Ovary (tissue), 9 donors: ENCODE results near the gene LGSN. TPM values are rescaled to one million over a fixed set of nuclear protein-coding genes. Genes with fewer than 3 reads are reported as not detected.

Experiments
- DNase-seq, 5 donors: peaks; one replicate each; pipeline ENCODE4 v3.0.0-alpha.2; 2019 to 2020
- H3K27ac ChIP-seq, 2 donors: fragments of 200-600 bp; one replicate each; pipeline versions ENCODE4 v1.5.1 to v1.8.0; 2019 to 2022
- H3K27me3 ChIP-seq: fragments of 200-600 bp; one replicate; pipeline ENCODE4 v1.8.0; 2022
- H3K36me3 ChIP-seq: fragments of 200-600 bp; sonication (generic); one replicate; pipeline ENCODE4 v1.5.1; 2019
- H3K4me1 ChIP-seq: one replicate; pipeline ENCODE4 v1.8.1; 2013; ENCODE audit warnings: mild to moderate bottlenecking, moderate library complexity; ENCODE audit not compliant: insufficient read depth
- H3K4me3 ChIP-seq: fragments of 200-600 bp; sonication (generic); one replicate; pipeline ENCODE4 v1.5.1; 2017
- H3K9me3 ChIP-seq, 2 donors: fragments of 200-600 bp in 1 of 2; sonication (generic) in 1 of 2; one replicate each; pipeline versions ENCODE4 v1.5.1 to v1.8.1; 2013 to 2019; ENCODE audit warnings: mild to moderate bottlenecking in 1 of 2, moderate library complexity in 1 of 2
- CTCF ChIP-seq, 3 donors: fragments of 450-650 bp in 2 of 3; fragments of 200-600 bp in 1 of 3; IDR thresholded peaks; one replicate each; pipeline versions ENCODE4 v1.5.1 to v1.8.0; 2016 to 2022; ENCODE audit warnings: antibody characterized with exemption in 3 of 3, mild to moderate bottlenecking in 1 of 3
- EP300 ChIP-seq: sonication (generic); formaldehyde crosslinking; IDR thresholded peaks from one replicate; pipeline ENCODE4 v1.6.1; 2017; ENCODE audit warnings: antibody characterized with exemption
- POLR2A ChIP-seq: fragments of 450-650 bp; IDR thresholded peaks from one replicate; pipeline ENCODE4 v1.6.1; 2017; ENCODE audit warnings: antibody characterized with exemption, mild to moderate bottlenecking, moderate library complexity
- WGBS, 3 donors: extraction: QIAGEN DNeasy Blood & Tissue Kit in 1 of 3; methylation state at CpG; one replicate each; pipeline versions ENCODE4 v1.1.5 to v1.1.7; 2013 to 2017; 5-methylcytosine and 5-hydroxymethylcytosine counted together
- intact Hi-C, 4 donors: fragments of 100-400 bp; cut with DNase I; formaldehyde crosslinking; loops; one replicate each; pipeline versions ENCODE4 v1.11.0 to v1.15.1; 2022 to 2023
- polyA plus RNA-seq, 2 donors: library from polyadenylated mRNA; stranded (reverse); fragments of 200-250 nt in 1 of 2; fragments of 350-450 nt in 1 of 2; fragmentation: Illumina TruSeq in 1 of 2; extraction: RNeasy Lipid Tissue Mini Kit (QIAGEN cat#74804) in 1 of 2; gene quantifications; one replicate each; pipeline ENCODE4 v1.2.3, GENCODE V29; 2013 to 2014
- total RNA-seq, 7 donors: library from RNA; depleted of rRNA in 2 of 7; stranded (reverse); fragments of >200 nt in 2 of 7; fragmentation: NEBNext Ultra II Directional in 3 of 7; extraction: Animal tissue kit (Norgen Biotek cat#: 25700) in 3 of 7; gene quantifications; one replicate each; pipeline versions ENCODE4 v1.1.0 to v1.2.4, GENCODE V29; 2016 to 2023
- donor health status: DM: no; HTN: no; CAD: no; lungs with moderate emphysema.
- donor health status: DM: no; HTN: no; CAD: no.
- donor health status: Bipolar disorder and iron deficiency.
- donor health status: DM: yes; HTN: yes; CAD: no.
- donor health status: DM: no; HTN: no; CAD: no.
- donor health status: DM: yes; HTN: yes; CAD: no.

Gene LGSN
- total and polyA plus RNA-seq, 9 donors, result 0.08 TPM; not detected in 8

- intact Hi-C loops, result no loop called here
- Histone ChIP-seq H3K36me3 (no peaks in the 10 kb centered on the region), H3K4me1 (no peaks in the 10 kb centered on the region), H3K27me3 (no peaks in the 10 kb centered on the region), H3K4me3 (no peak overlapping the region), H3K27ac (no peak overlapping the region), H3K9me3 (no peaks in the 10 kb centered on the region)
- no peak for DNase-seq
- 75 to 80% (median 79%) methylated on average over 3 of the region's 3 CpGs for WGBS, 3 donors
- TF ChIP-seq CTCF (IDR thresholded peaks at IDR 0.05), result no peak
These were observed 3.7 kb downstream of the LGSN start for GRCh38 chr6:63316113-63316512.

GRCh38 chr6:63313111-63313510, 6.7 kb downstream of the LGSN start:
- Histone ChIP-seq H3K27ac (no peak overlapping the region), H3K4me3 (no peak overlapping the region), H3K9me3 (no peaks in the 10 kb centered on the region), H3K27me3 (no peaks in the 10 kb centered on the region), H3K4me1 (no peaks in the 10 kb centered on the region), H3K36me3 (no peaks in the 10 kb centered on the region)
- DNase-seq, result no peak
- intact Hi-C loops, result no loop called here
- TF ChIP-seq EP300, result no peak
- TF ChIP-seq CTCF (IDR thresholded peaks at IDR 0.05), result no peak
- no peak for TF ChIP-seq POLR2A
- WGBS, 3 donors, result 90 to 95% (median 93%) methylated on average over 2 of the region's 2 CpGs

DNA sequence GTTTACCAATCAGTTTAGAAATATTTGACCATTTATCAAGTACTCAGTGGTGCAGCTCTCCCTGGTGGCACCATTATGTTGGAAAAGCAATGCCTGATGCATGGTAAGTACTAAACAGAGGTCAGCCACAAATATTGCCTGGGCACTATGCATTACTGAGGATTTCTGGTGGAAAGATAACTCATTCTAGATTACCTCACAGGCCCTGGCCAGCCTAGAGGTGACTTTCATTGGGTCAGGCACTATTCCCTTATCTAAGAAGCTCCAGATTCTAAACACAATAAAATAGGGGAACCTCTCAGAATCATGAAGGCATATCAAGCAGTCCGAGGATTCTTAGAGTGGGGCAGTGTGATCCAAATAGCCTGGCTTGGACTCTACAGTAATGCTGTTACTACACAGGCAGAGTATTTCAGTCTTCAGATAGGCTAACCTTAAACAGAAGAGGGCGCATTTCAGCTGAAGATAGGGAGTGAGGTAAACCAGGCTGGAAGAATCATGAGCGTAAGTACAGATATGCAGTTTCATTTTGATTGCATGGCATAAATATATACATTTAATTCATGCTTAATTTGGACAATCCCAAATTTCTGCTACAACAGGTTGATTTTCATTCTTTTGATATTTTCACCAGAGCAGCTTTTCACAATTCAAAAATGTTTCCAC, 12.1 kb downstream of the LGSN start:
- Histone ChIP-seq H3K4me1 (no peaks in the 10 kb centered on the region), H3K27ac (no peak overlapping the region), H3K9me3 (no peaks in the 10 kb centered on the region), H3K27me3 (no peaks in the 10 kb centered on the region), H3K4me3 (no peak overlapping the region), H3K36me3 (no peaks in the 10 kb centered on the region)
- WGBS, 3 donors, result 61 to 67% (median 64%) methylated on average over 3 of the region's 3 CpGs
- intact Hi-C loops, result no loop called here
- TF ChIP-seq POLR2A, result no peak
- no peak for TF ChIP-seq CTCF (IDR thresholded peaks at IDR 0.05)
- TF ChIP-seq EP300, result no peak
- DNase-seq, result no peak

DNA sequence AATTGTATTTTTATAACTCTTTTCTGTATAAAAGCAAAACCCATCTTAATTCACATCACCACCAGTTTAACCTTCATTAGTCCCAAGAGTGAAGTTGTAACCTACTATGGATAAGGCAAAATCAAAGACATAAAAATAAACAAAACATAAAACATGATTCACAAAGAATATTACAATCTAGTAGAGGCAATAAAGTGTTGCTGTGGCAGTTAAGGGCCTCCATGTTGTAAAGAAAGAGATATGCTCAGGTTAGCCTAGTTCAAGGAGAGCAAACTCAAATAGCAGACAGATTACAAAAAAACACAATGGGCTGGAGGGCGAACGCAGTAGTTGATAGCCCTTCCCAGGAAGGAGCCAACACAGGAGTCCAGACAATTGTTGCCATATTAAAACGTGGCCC, 13.4 kb downstream of the LGSN start:
- no peak for TF ChIP-seq POLR2A
- TF ChIP-seq CTCF (IDR thresholded peaks at IDR 0.05), result no peak
- no peak for TF ChIP-seq EP300
- 80 to 88% (median 80%) methylated on average over 3 of the region's 3 CpGs for WGBS, 3 donors
- no peak overlapping the region for H3K4me3 ChIP-seq
- no peaks in the 10 kb centered on the region for H3K9me3 ChIP-seq
- no peaks in the 10 kb centered on the region for H3K4me1 ChIP-seq
- DNase-seq, result no peak
- H3K27me3 ChIP-seq, result no peaks in the 10 kb centered on the region
- no peak overlapping the region for H3K27ac ChIP-seq
- no peaks in the 10 kb centered on the region for H3K36me3 ChIP-seq
- intact Hi-C loops, result no loop called here
